Cardiac muscle cell (in vitro differentiated cells and primary cell): ENCODE measurements around the gene SPIRE1. TPM values are rescaled to one million over a fixed set of nuclear protein-coding genes. Genes with fewer than 3 reads are reported as not detected.

Source experiments
- DNase-seq, 2 donors: peaks; one replicate each; pipeline versions ENCODE4 v3.0.0 to v3.0.0-alpha.2; 2010 to 2017; ENCODE audit warnings: low read depth in 1 of 2, low spot score in 1 of 2
- H3K27ac ChIP-seq: fragments of 200-600 bp; sonication (generic); 2 replicates; pipeline ENCODE4 v1.5.1; 2016
- H3K27me3 ChIP-seq: fragments of 200-600 bp; sonication (generic); 2 replicates; pipeline ENCODE4 v1.6.0; 2016; ENCODE audit warnings: control low read depth
- H3K36me3 ChIP-seq: fragments of 200-600 bp; sonication (generic); 2 replicates; pipeline ENCODE4 v1.5.1; 2016; ENCODE audit warnings: control low read depth
- H3K4me1 ChIP-seq: fragments of 200-600 bp; sonication (generic); 2 replicates; pipeline ENCODE4 v1.8.1; 2017; ENCODE audit warnings: low read depth, mild to moderate bottlenecking, mixed run types
- H3K4me3 ChIP-seq: fragments of 200-600 bp; sonication (generic); 2 replicates; pipeline ENCODE4 v1.5.1; 2016; ENCODE audit warnings: mild to moderate bottlenecking
- H3K9me3 ChIP-seq: fragments of 200-600 bp; sonication (generic); 2 replicates; pipeline ENCODE4 v1.5.1; 2017; ENCODE audit warnings: low read depth, mild to moderate bottlenecking, control low read depth
- CTCF ChIP-seq: IDR thresholded peaks from 2 replicates; pipeline ENCODE4 v1.5.1; 2012; ENCODE audit warnings: low read depth, mild to moderate bottlenecking, low read length
- polyA plus RNA-seq: library from polyadenylated mRNA; unstranded; fragments of >200 nt; fragmentation: Nextera tagmentation; extraction: Ambion mirVana; gene quantifications from 2 replicates; pipeline ENCODE4 v1.2.1, GENCODE V29; 2016
- total RNA-seq: library from RNA; depleted of rRNA; stranded (reverse); fragments of >200 nt; gene quantifications from 2 replicates; pipeline ENCODE4 v1.2.3, GENCODE V29; 2016

Gene SPIRE1
- total and polyA plus RNA-seq, 2 experiments from 2014 or later: 17.8 to 19.6 TPM

GRCh38 chr18:12468445-12468844, 189.5 kb downstream of the SPIRE1 start:
- no peaks in the 10 kb centered on the region for H3K27me3 ChIP-seq
- H3K27ac ChIP-seq: no peak overlapping the region
- peaks cover 6% of the 10 kb centered on the region for H3K4me1 ChIP-seq
- H3K36me3 ChIP-seq: peaks cover 2% of the 10 kb centered on the region
- no peak for TF ChIP-seq CTCF
- H3K4me3 ChIP-seq: no peak overlapping the region
- H3K9me3 ChIP-seq: no peaks in the 10 kb centered on the region
- DNase-seq: no peak

GRCh38 chr18:12464731-12465130, 193.2 kb downstream of the SPIRE1 start:
- DNase-seq: no peak
- peak overlapping the region; percentile 20 for H3K27ac ChIP-seq
- peaks cover 15% of the 10 kb centered on the region for H3K4me1 ChIP-seq
- no peaks in the 10 kb centered on the region for H3K27me3 ChIP-seq
- TF ChIP-seq CTCF: no peak
- peaks cover 7% of the 10 kb centered on the region for H3K36me3 ChIP-seq
- H3K9me3 ChIP-seq: no peaks in the 10 kb centered on the region
- H3K4me3 ChIP-seq: no peak overlapping the region

- no peaks in the 10 kb centered on the region for H3K27me3 ChIP-seq
- H3K9me3 ChIP-seq: no peaks in the 10 kb centered on the region
- no peak for TF ChIP-seq CTCF
- DNase-seq: peak in 1 of 2 donors; percentile 34
- no peak overlapping the region for H3K4me3 ChIP-seq
- no peak overlapping the region for H3K27ac ChIP-seq
- H3K4me1 ChIP-seq: peaks cover 21% of the 10 kb centered on the region
- peaks cover 7% of the 10 kb centered on the region for H3K36me3 ChIP-seq
Measured at GRCh38 chr18:12463191-12463590, 194.7 kb downstream of the SPIRE1 start.

GRCh38 chr18:12462242-12462641, 195.7 kb downstream of the SPIRE1 start:
- H3K36me3 ChIP-seq: peaks cover 7% of the 10 kb centered on the region
- no peak for DNase-seq
- peak overlapping the region; percentile 94 for H3K27ac ChIP-seq
- H3K27me3 ChIP-seq: no peaks in the 10 kb centered on the region
- no peaks in the 10 kb centered on the region for H3K9me3 ChIP-seq
- no peak overlapping the region for H3K4me3 ChIP-seq
- H3K4me1 ChIP-seq: peaks cover 21% of the 10 kb centered on the region
- TF ChIP-seq CTCF: no peak

- TF ChIP-seq CTCF: no peak
- Histone ChIP-seq H3K4me3 (no peak overlapping the region), H3K27me3 (no peaks in the 10 kb centered on the region), H3K27ac (peak overlapping the region; percentile 94), H3K4me1 (peaks cover 21% of the 10 kb centered on the region), H3K36me3 (peaks cover 7% of the 10 kb centered on the region), H3K9me3 (no peaks in the 10 kb centered on the region)
- DNase-seq: no peak
Measured at GRCh38 chr18:12461326-12461725, 196.6 kb downstream of the SPIRE1 start.

GRCh38 chr18:12460874-12461273, 197.0 kb downstream of the SPIRE1 start:
- peaks cover 21% of the 10 kb centered on the region for H3K4me1 ChIP-seq

More at GRCh38 chr18:12460874-12461273, 197.0 kb downstream of the SPIRE1 start:
- TF ChIP-seq CTCF: no peak
- H3K4me3 ChIP-seq: no peak overlapping the region
- no peaks in the 10 kb centered on the region for H3K9me3 ChIP-seq
- H3K27ac ChIP-seq: peak overlapping the region; percentile 94
- peaks cover 7% of the 10 kb centered on the region for H3K36me3 ChIP-seq
- H3K27me3 ChIP-seq: no peaks in the 10 kb centered on the region
- DNase-seq: peak; percentile 81 to 83
